ENCODE results near the gene ZNF608. TPM values are rescaled to one million over a fixed set of nuclear protein-coding genes. Genes with fewer than 3 reads are reported as not detected.

The ZNF608 gene
- total RNA-seq, 1 experiment from 2014 or later = 5.6 TPM

GRCh38 chr5:124724357-124725039 is 21.9 kb downstream of the ZNF608 start (continued):
- TF ChIP-seq CTCF (IDR thresholded peaks at IDR 0.05 in 2 of 3, conservative IDR thresholded peaks at IDR 0.05 in 1 of 3; ENCODE audit: borderline replicate concordance in 1 of 3, insufficient read depth in 1 of 3, low read depth in 2 of 3, low read length in 2 of 3) (no peak), RAD21 (IDR thresholded peaks at IDR 0.05; ENCODE audit: low read depth) (no peak), ZFX (IDR thresholded peaks at IDR 0.05) (no peak), CEBPB (IDR thresholded peaks at IDR 0.05; ENCODE audit: low read depth) (no peak)

GRCh38 chr5:124721229-124721735 is 25.2 kb downstream of the ZNF608 start:
- no peaks in the 10 kb centered on the region for H4K20me1 ChIP-seq (ENCODE audit: insufficient read depth)

More at GRCh38 chr5:124721229-124721735, 25.2 kb downstream of the ZNF608 start:
- Histone ChIP-seq H3K4me2 (ENCODE audit: low read length) (no peak overlapping the region), H3K4me1 (ENCODE audit: control insufficient read depth in 1 of 2, insufficient read depth in 2 of 2, low read length in 2 of 2) (peaks cover 0 to 7% of the 10 kb centered on the region in 2 experiments; a peak in 2 of 4 replicates), H3K4me3 (replicated peaks in 1 of 2; ENCODE audit: low read depth in 1 of 2, low read length in 2 of 2) (no peak overlapping the region), H3K27ac (ENCODE audit: low read depth, low read length) (no peak overlapping the region), H3K9me3 (ENCODE audit: control insufficient read depth in 1 of 2, insufficient read depth in 1 of 2, low read depth in 1 of 2, low read length in 2 of 2) (no peaks in the 10 kb centered on the region), H2AFZ (ENCODE audit: low read depth, low read length, poor library complexity, severe bottlenecking) (no peak overlapping the region), H3K79me2 (ENCODE audit: insufficient read depth, low read length) (no peaks in the 10 kb centered on the region), H3K27me3 (ENCODE audit: insufficient read depth, low read length) (no peaks in the 10 kb centered on the region), H3K9me2 (ENCODE audit: insufficient read depth) (no peaks in the 10 kb centered on the region), H3K36me3 (ENCODE audit: control insufficient read depth in 1 of 2, insufficient read depth in 2 of 2, low read length in 2 of 2) (no peaks in the 10 kb centered on the region), H3K9ac (ENCODE audit: low read length) (no peak overlapping the region)
- intact Hi-C loops (cut with micrococcal nuclease) = no loop called here
- ChIA-PET RAD21 (ENCODE audit: low non-redundant PET in 1 of 2, low total read pairs in 2 of 2, uncharacterized antibody in 2 of 2, unreplicated experiment in 2 of 2) (interaction anchor here in 1 of 2 experiments (0.7 kb wide), 1 partner anchor 133 kb away, joined by 6 read pairs; no protein-coding TSS in a partner anchor), CTCF (no interaction called here), POLR2A (interaction anchor here (0.6 to 1.9 kb wide), 2 partner anchors 27 to 644 kb away, joined by 5 to 8 read pairs; no protein-coding TSS in a partner anchor)
- no TSS peak for BruUV-seq (replicated peaks)
- ATAC-seq = no peak
- no peak for TF ChIP-seq ZNF274 (IDR thresholded peaks at IDR 0.05; ENCODE audit: low read depth, low read length)
- no peak for TF ChIP-seq EGR1 (IDR thresholded peaks at IDR 0.05; ENCODE audit: low read depth)
- TF ChIP-seq ATF3 (IDR thresholded peaks at IDR 0.05) = no peak
- no peak for TF ChIP-seq SIN3A (IDR thresholded peaks at IDR 0.05; ENCODE audit: low read depth)
- no peak for TF ChIP-seq ZBTB33 (IDR thresholded peaks at IDR 0.05; ENCODE audit: extremely low read depth, insufficient replicate concordance, low read length)
- TF ChIP-seq ELF1 (IDR thresholded peaks at IDR 0.05; ENCODE audit: borderline replicate concordance, low read depth) = no peak
- no peak for TF ChIP-seq CBX3 (IDR thresholded peaks at IDR 0.05; ENCODE audit: low read depth)
- no peak for TF ChIP-seq ZFX (IDR thresholded peaks at IDR 0.05)
- no peak for TF ChIP-seq CTCF (IDR thresholded peaks at IDR 0.05 in 2 of 3, conservative IDR thresholded peaks at IDR 0.05 in 1 of 3; ENCODE audit: borderline replicate concordance in 1 of 3, insufficient read depth in 1 of 3, low read depth in 2 of 3, low read length in 2 of 3)
- no peak for DNase-seq (ENCODE audit: low read depth, low spot score)

All from HCT116 (cell line).